GM23248 (cell line): ENCODE measurements around the gene CSNK2A3.

Source experiments
- EZH2 ChIP-seq: fragments of 200-600 bp; sonication (generic); IDR thresholded peaks from 2 replicates; pipeline ENCODE4 v1.6.1; 2018; ENCODE audit warnings: antibody characterized with exemption, mild to moderate bottlenecking; ENCODE audit not compliant: insufficient read depth, poor library complexity, severe bottlenecking
- EZH2phosphoT487 ChIP-seq: fragments of 200-600 bp; sonication (generic); IDR thresholded peaks from 2 replicates; pipeline ENCODE4 v1.6.1; 2018; ENCODE audit warnings: antibody characterized with exemption, moderate library complexity, mild to moderate bottlenecking, low read depth; ENCODE audit not compliant: insufficient read depth

GRCh38 chr11:11324090-11324489, 29.0 kb downstream of the CSNK2A3 start:
- no peak for TF ChIP-seq EZH2
- TF ChIP-seq EZH2phosphoT487: no peak
